Muscle layer of colon (tissue), 2 donors: ENCODE measurements around the gene SCG2.
A peak's percentile ranks its signal among the peaks of the same experiment; 100 is the strongest.

Experiments
- H3K27ac ChIP-seq: one replicate; pipeline ENCODE4 v1.7.0; 2013; ENCODE audit warnings: low read depth, mild to moderate bottlenecking, low read length, moderate library complexity
- H3K27me3 ChIP-seq, 2 donors: one replicate each; pipeline ENCODE4 v1.7.0; 2013; ENCODE audit warnings: low read length in 2 of 2, mild to moderate bottlenecking in 2 of 2; ENCODE audit not compliant: insufficient read depth in 2 of 2, control insufficient read depth in 1 of 2
- H3K36me3 ChIP-seq: one replicate; pipeline ENCODE4 v1.7.0; 2013; ENCODE audit warnings: mild to moderate bottlenecking, low read length; ENCODE audit not compliant: insufficient read depth
- H3K4me1 ChIP-seq: one replicate; pipeline ENCODE4 v1.7.0; 2013; ENCODE audit warnings: mild to moderate bottlenecking, low read length; ENCODE audit not compliant: insufficient read depth
- H3K4me3 ChIP-seq, 2 donors: one replicate each; pipeline ENCODE4 v1.7.0; 2013; ENCODE audit warnings: low read length in 2 of 2, low read depth in 1 of 2, mild to moderate bottlenecking in 1 of 2, moderate library complexity in 1 of 2
- H3K9ac ChIP-seq: one replicate; pipeline ENCODE4 v1.7.0; 2013; ENCODE audit warnings: low read length
- H3K9me3 ChIP-seq: one replicate; pipeline ENCODE4 v1.7.0; 2013; ENCODE audit warnings: mild to moderate bottlenecking, low read length
- donor health status: abdominal sarcoma.
- donor health status: Adenocarcinoma of cecum.

SCG2 gene

DNA sequence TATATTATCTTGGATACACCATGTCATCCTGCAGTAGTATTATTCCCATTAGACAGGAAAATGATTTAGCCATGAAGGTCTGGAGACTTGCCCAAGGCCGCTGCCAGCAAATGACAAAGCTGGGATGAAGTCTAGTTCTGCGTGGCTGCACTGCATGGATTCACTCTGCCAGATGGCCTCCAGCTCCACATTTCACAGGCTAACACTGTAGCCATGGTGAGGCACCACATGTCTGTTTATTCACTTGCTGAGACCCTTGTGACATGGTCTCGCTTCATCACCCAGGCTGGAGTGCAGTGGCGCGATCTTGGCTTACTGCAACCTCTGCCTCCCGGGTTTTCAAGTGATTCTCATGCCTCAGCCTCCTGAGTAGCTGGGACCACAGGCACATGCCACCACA is 31.5 kb upstream of the SCG2 start:
- Histone ChIP-seq H3K4me3 (no peak overlapping the region), H3K27ac (no peak overlapping the region), H3K36me3 (no peaks in the 10 kb centered on the region), H3K9ac (no peak overlapping the region), H3K9me3 (no peaks in the 10 kb centered on the region), H3K27me3 (no peaks in the 10 kb centered on the region), H3K4me1 (no peaks in the 10 kb centered on the region)

GRCh38 chr2:223632826-223633225 is 30.7 kb upstream of the SCG2 start:
- no peak overlapping the region for H3K27ac ChIP-seq
- H3K9ac ChIP-seq = no peak overlapping the region
- H3K27me3 ChIP-seq = no peaks in the 10 kb centered on the region
- H3K9me3 ChIP-seq = no peaks in the 10 kb centered on the region
- H3K4me3 ChIP-seq = no peak overlapping the region
- no peaks in the 10 kb centered on the region for H3K4me1 ChIP-seq
- H3K36me3 ChIP-seq = no peaks in the 10 kb centered on the region

DNA sequence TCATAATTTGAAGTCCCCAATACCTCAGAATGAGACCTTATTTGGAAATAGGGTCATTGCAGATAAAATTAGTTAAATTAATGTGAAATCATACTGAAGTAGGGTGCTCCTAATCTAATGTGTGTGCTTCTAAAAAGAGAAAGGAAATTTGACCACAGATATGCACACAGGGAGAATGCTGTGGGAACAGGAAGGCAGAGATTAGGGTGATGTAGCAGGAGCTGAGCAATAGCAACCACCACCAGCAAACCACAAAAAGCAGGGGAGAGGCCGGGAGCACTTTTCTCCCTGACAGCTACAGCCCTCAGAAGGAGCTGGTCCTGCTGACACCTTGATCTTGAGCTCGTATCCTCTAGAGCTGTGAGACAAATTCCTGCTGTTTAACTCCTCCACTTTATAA is 24.6 kb upstream of the SCG2 start:
- Histone ChIP-seq H3K4me1 (no peaks in the 10 kb centered on the region), H3K9me3 (no peaks in the 10 kb centered on the region), H3K27ac (no peak overlapping the region), H3K27me3 (no peaks in the 10 kb centered on the region), H3K4me3 (no peak overlapping the region), H3K9ac (no peak overlapping the region), H3K36me3 (no peaks in the 10 kb centered on the region)

DNA sequence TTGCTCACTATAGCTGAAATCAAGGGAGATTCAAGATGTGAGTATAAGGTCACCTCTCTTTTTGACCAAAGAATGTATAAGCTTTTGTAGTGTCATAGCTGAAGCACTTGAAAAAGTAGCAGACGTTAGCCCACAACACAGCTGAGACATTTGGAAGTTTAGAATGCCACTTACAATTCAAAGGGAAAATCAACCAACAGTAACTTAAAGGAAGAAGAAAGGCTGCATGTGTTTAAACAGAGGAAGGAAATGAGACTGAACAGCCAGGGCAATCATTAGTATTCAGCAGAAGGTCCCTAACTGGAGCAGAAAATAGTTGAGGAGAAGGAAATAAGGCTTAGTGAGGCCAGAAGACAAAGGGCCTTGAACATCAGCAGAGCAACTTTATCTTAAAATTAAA is 23.5 kb upstream of the SCG2 start:
- no peak overlapping the region for H3K4me3 ChIP-seq
- H3K9me3 ChIP-seq = no peaks in the 10 kb centered on the region
- no peak overlapping the region for H3K9ac ChIP-seq
- H3K36me3 ChIP-seq = no peaks in the 10 kb centered on the region
- H3K27me3 ChIP-seq = no peaks in the 10 kb centered on the region
- no peaks in the 10 kb centered on the region for H3K4me1 ChIP-seq
- H3K27ac ChIP-seq = no peak overlapping the region

DNA sequence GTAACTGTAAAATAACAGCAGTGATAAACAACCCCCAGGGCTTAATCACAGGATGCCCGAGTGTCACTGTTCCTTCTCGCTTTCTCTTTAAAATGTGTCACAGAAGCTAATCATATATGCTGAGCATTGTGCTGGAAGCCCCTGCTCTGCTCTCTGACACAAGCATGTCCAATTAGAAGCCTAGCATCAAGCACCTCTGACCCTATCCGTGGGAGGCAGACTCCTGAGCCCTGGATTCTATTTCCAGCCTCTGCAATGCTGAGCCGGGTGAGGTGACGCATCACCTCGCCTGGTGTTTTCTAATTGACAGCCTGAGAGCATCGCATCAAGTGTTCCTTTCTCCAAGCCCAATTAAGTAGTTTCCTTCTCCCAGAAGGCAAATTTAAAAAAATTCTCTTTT is 19.7 kb upstream of the SCG2 start:
- no peaks in the 10 kb centered on the region for H3K27me3 ChIP-seq

GRCh38 chr2:223619486-223620129 is 17.4 kb upstream of the SCG2 start:
- Histone ChIP-seq H3K4me1 (no peaks in the 10 kb centered on the region), H3K27ac (no peak overlapping the region), H3K36me3 (no peaks in the 10 kb centered on the region), H3K27me3 (no peaks in the 10 kb centered on the region), H3K9ac (no peak overlapping the region), H3K9me3 (no peaks in the 10 kb centered on the region), H3K4me3 (no peak overlapping the region)

More for the DNA sequence above, 19.7 kb upstream of the SCG2 start:
- Histone ChIP-seq H3K9me3 (no peaks in the 10 kb centered on the region), H3K4me3 (no peak overlapping the region), H3K27ac (no peak overlapping the region), H3K9ac (no peak overlapping the region), H3K4me1 (no peaks in the 10 kb centered on the region), H3K36me3 (no peaks in the 10 kb centered on the region)

DNA sequence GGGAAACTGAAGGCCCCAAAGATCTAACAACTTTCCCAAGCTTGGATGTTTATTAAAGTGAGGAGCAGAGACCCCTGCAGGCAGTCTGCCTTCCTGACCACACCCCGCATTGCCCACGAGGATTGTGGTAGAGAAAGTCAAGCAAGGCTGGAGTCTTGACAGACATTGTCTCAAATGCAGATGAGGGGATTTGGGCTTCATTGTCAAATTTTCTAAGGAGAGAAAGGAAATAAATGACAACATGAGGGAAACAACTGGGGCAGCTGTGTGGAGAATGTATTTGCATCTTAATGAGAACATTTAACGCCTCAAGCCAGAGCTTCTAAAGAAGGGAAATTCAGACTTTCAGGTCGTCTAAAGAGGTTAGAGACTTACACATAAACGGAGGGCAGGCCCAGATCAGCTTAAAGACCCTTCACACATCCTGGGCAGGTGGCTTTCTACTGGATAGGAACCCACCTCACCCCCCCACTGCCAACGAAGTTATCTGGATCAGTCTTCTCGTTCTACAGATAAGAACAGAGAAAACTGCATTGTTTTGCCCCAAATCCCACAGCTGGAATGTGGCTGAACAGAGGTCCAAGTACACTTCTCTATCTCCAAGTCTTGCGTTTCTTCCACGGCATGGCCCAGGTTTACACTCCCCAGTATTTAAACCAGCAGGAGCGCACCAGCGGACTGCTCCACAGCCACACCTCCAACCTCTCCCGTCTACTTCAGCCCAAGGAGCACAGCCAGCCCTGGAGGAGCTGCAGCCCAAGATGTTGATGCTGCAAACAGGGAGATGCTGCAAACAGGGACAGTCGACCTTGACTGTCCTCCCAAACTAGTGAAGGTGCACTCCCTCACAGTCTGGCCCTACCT is 16.2 kb upstream of the SCG2 start:
- H3K4me1 ChIP-seq = no peaks in the 10 kb centered on the region
- no peaks in the 10 kb centered on the region for H3K27me3 ChIP-seq
- no peak overlapping the region for H3K4me3 ChIP-seq
- no peaks in the 10 kb centered on the region for H3K9me3 ChIP-seq
- no peaks in the 10 kb centered on the region for H3K36me3 ChIP-seq
- H3K27ac ChIP-seq = no peak overlapping the region
- no peak overlapping the region for H3K9ac ChIP-seq

- Histone ChIP-seq H3K4me3 (no peak overlapping the region), H3K9ac (no peak overlapping the region), H3K27me3 (no peaks in the 10 kb centered on the region), H3K4me1 (no peaks in the 10 kb centered on the region), H3K27ac (no peak overlapping the region), H3K9me3 (no peaks in the 10 kb centered on the region), H3K36me3 (no peaks in the 10 kb centered on the region)
Measured at GRCh38 chr2:223614534-223614933, 12.4 kb upstream of the SCG2 start.

DNA sequence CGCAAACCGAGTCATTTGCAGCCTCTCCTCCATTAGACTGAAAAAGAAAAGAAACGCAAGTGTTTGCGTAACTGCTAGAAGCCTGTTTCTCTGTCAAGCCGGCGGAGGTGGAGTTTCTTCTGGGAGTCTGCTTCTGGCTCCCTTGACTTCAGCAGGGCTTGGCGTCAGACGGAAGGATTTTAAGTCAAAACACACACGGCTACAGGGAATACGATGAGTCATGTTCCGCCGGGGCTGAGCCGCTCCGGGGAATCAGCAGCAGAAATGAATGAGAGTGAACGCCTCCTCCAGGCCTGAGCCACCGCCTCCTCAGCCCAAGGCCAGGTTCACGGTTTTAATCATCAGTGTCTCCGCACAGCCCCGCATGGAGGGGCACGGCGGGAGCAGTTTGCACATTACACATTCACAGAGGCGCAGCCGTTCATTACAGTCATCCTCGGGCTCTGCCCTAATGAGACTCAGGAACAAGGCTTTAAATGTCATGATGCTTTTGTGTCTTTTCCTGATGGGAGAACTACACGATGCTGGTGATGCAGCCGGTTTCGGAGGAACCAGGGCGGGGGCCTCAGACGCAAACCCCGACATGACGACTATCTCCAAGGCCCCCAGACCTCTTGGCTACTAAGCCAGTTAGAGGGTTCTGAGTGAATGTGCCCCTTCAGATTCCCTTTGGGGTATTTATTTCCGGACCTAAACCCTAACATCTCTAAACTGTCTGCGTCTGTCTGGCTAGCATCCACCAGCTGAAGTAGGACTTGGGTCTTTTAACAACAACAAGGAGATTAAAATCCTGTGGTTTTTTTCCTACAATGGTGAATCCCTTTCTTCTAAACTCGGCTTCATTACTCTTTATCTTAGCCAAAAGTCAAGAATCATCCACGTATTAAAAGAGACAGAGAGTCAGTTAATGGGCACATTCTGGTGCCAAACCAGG is 11.1 kb upstream of the SCG2 start:
- H3K9ac ChIP-seq = peak overlapping the region; percentile 6
- H3K27me3 ChIP-seq = no peaks in the 10 kb centered on the region
- no peaks in the 10 kb centered on the region for H3K36me3 ChIP-seq
- no peak overlapping the region for H3K27ac ChIP-seq
- H3K4me3 ChIP-seq = peak overlapping the region in 1 of 2 donors; percentile 19
- H3K9me3 ChIP-seq = no peaks in the 10 kb centered on the region
- no peaks in the 10 kb centered on the region for H3K4me1 ChIP-seq

GRCh38 chr2:223612501-223612900 is 10.3 kb upstream of the SCG2 start:
- no peaks in the 10 kb centered on the region for H3K4me1 ChIP-seq
- no peaks in the 10 kb centered on the region for H3K27me3 ChIP-seq
- no peaks in the 10 kb centered on the region for H3K9me3 ChIP-seq
- peak overlapping the region in 1 of 2 donors; percentile 19 for H3K4me3 ChIP-seq
- H3K9ac ChIP-seq = no peak overlapping the region
- peak overlapping the region; percentile 5 for H3K27ac ChIP-seq
- H3K36me3 ChIP-seq = no peaks in the 10 kb centered on the region

DNA sequence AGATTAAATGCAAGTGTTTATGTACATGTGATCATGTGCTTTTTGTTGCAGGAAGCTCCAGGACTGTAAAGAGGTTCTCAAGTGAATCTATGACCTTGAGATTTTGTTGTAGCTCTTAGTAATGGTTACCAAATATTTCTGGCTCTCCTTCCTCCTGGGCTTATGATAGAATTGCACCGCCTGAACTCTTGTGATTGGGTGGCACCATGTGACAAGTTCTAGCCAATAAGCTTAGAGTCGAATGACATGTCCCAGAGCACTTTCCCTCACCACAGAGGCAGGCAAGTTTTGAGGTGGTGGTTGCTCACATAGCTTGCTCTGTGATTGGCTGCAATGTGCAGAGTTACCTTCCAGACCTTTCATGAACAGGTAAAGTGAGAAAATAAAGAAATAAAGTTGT is 8.9 kb upstream of the SCG2 start:
- H3K4me1 ChIP-seq = no peaks in the 10 kb centered on the region
- H3K9ac ChIP-seq = no peak overlapping the region
- no peak overlapping the region for H3K4me3 ChIP-seq
- no peak overlapping the region for H3K27ac ChIP-seq
- no peaks in the 10 kb centered on the region for H3K9me3 ChIP-seq
- H3K27me3 ChIP-seq = no peaks in the 10 kb centered on the region
- no peaks in the 10 kb centered on the region for H3K36me3 ChIP-seq
